Activated CD8-positive, alpha-beta T cell treated with anti-CD3 and anti-CD28 coated beads for 36 hours (primary cell): ENCODE measurements around the gene KDELR3. TPM values are rescaled to one million over a fixed set of nuclear protein-coding genes. Genes with fewer than 3 reads are reported as not detected.

Experiments
- ATAC-seq: fragments of 200-7000 bp; cut with Tn5 transposase; one replicate; pipeline ENCODE4 v1.10.0; 2021; ENCODE audit warnings: mild to moderate bottlenecking, moderate library complexity
- CTCF ChIA-PET: fragments of 350-600 bp; sonication (Branson Sonifier 250); formaldehyde crosslinking; loops from one replicate; lab custom pipeline; 2021; ENCODE audit warnings: antibody characterized with exemption; lab: Charles Lee
- POLR2A ChIA-PET: fragments of 350-600 bp; sonication (Branson Sonifier 250); formaldehyde crosslinking; loops from one replicate; lab custom pipeline; 2021; ENCODE audit warnings: antibody characterized with exemption; lab: Charles Lee
- DNase-seq: peaks from one replicate; pipeline ENCODE4 v3.0.0-alpha.2; 2020
- H3K27ac Mint-ChIP-seq: one replicate; pipeline ENCODE4 v1.8.0; 2021; ENCODE audit warnings: mild to moderate bottlenecking, mixed read lengths
- H3K27me3 Mint-ChIP-seq: one replicate; pipeline ENCODE4 v1.8.0; 2021; ENCODE audit warnings: mixed read lengths
- H3K36me3 Mint-ChIP-seq: one replicate; pipeline ENCODE4 v1.8.0; 2021; ENCODE audit warnings: low read depth, mixed read lengths
- H3K4me1 Mint-ChIP-seq: one replicate; pipeline ENCODE4 v1.8.0; 2021; ENCODE audit warnings: low read depth, mixed read lengths
- H3K4me3 Mint-ChIP-seq: one replicate; pipeline ENCODE4 v1.8.0; 2021; ENCODE audit warnings: mild to moderate bottlenecking, moderate library complexity, mixed read lengths
- H3K9me3 Mint-ChIP-seq: one replicate; pipeline ENCODE4 v1.8.0; 2021; ENCODE audit warnings: mixed read lengths
- intact Hi-C: fragments of 100-400 bp; cut with micrococcal nuclease; formaldehyde crosslinking; loops from one replicate; pipeline ENCODE4 v1.10.0; 2022
- total RNA-seq, 2 experiments: library from RNA; stranded (reverse); gene quantifications; one replicate each; pipeline ENCODE4 v1.2.3, GENCODE V29; 2021
- TF ChIP-seq, protein P1 (sequence below): fragments of 200-600 bp; IDR thresholded peaks from one replicate; pipeline ENCODE4 v1.8.0; 2022; ENCODE audit warnings: antibody characterized with exemption, mild to moderate bottlenecking

KDELR3 gene
- 1 to 10 TPM; 1.7 to 2.1 TPM for total RNA-seq

DNA sequence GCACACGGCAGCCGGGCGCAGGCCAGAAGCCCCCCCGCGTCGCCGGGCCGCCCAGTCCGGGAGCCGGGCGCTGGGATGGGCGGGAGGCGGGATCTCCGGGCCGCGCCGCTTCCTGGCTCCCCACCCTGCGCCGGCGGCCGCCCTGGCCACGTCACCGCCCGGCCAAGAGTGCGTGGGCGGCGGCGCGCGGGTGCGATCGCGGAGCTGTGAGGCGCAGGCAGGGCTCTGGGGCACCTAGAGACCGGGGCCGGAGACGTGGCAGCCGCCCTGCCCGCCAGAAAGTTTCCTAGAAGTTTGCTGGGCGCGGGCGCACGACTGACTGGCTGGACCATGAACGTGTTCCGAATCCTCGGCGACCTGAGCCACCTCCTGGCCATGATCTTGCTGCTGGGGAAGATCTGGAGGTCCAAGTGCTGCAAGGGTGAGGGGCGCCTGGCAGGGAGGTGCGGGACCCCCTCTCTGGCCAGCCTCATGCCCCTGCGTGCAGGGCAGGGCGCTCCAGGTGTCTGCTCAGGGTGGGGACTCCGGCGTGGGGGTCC, at the start of gene KDELR3:
KDELR3 (plus strand) TSS at position 193 of the 539 bp plus-strand sequence; CDS start at position 331, 138 bp downstream.
- Mint-ChIP-seq H3K9me3 (no peaks in the 10 kb centered on the region), H3K4me1 (peaks cover 4% of the 10 kb centered on the region), H3K27me3 (peaks cover 28% of the 10 kb centered on the region), H3K4me3 (peak within 1 kb of the TSS; percentile 69), H3K36me3 (no peaks in the 10 kb centered on the region), H3K27ac (peak within 1 kb of the TSS; percentile 30)
- ATAC-seq (peak; percentile 94), DNase-seq (peak; percentile 78)
- TF ChIP-seq, protein P1, sequence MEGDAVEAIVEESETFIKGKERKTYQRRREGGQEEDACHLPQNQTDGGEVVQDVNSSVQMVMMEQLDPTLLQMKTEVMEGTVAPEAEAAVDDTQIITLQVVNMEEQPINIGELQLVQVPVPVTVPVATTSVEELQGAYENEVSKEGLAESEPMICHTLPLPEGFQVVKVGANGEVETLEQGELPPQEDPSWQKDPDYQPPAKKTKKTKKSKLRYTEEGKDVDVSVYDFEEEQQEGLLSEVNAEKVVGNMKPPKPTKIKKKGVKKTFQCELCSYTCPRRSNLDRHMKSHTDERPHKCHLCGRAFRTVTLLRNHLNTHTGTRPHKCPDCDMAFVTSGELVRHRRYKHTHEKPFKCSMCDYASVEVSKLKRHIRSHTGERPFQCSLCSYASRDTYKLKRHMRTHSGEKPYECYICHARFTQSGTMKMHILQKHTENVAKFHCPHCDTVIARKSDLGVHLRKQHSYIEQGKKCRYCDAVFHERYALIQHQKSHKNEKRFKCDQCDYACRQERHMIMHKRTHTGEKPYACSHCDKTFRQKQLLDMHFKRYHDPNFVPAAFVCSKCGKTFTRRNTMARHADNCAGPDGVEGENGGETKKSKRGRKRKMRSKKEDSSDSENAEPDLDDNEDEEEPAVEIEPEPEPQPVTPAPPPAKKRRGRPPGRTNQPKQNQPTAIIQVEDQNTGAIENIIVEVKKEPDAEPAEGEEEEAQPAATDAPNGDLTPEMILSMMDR = peak; percentile 18
- intact Hi-C loops = no loop called here
- ChIA-PET POLR2A (interaction anchor here (1.1 to 2.0 kb wide), 4 partner anchors 10 to 99 kb away, joined by 3 to 10 read pairs (median 5); no protein-coding TSS in a partner anchor), CTCF (interaction anchor here (0.9 kb wide), 2 partner anchors 28 to 103 kb away, joined by 3 read pairs; no protein-coding TSS in a partner anchor)

DNA sequence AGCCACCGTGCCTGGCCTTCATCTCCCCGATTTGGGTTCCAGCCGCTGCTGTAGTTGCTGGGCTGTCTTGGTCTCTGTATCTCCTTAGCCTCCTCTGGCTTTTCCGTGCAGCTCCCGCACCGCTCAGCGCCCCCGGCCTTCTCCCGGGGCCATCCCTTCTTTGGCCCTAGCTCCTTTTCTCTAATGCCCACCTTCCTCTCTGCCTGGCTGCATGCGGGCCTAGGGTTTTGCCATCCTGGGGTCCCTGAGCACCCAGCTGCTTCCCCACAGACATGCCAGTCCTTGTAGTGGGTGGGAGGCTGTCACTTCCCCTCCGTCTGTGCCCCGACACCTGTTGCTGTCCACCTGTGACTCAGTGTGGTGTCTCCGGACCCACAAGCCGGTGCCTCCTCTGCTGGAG, 49.3 kb upstream of the KDELR3 start:
- Mint-ChIP-seq H3K27ac (no peak overlapping the region), H3K4me3 (no peak overlapping the region), H3K9me3 (no peaks in the 10 kb centered on the region), H3K36me3 (no peaks in the 10 kb centered on the region), H3K4me1 (no peaks in the 10 kb centered on the region), H3K27me3 (no peaks in the 10 kb centered on the region)
- DNase-seq = no peak
- POLR2A ChIA-PET = interaction anchor here (0.7 kb wide), 1 partner anchor 41 kb away, joined by 3 read pairs; no protein-coding TSS in a partner anchor
- ATAC-seq = no peak
- TF ChIP-seq, protein P1 = no peak
- CTCF ChIA-PET = no interaction called here
- intact Hi-C loops = no loop called here

DNA sequence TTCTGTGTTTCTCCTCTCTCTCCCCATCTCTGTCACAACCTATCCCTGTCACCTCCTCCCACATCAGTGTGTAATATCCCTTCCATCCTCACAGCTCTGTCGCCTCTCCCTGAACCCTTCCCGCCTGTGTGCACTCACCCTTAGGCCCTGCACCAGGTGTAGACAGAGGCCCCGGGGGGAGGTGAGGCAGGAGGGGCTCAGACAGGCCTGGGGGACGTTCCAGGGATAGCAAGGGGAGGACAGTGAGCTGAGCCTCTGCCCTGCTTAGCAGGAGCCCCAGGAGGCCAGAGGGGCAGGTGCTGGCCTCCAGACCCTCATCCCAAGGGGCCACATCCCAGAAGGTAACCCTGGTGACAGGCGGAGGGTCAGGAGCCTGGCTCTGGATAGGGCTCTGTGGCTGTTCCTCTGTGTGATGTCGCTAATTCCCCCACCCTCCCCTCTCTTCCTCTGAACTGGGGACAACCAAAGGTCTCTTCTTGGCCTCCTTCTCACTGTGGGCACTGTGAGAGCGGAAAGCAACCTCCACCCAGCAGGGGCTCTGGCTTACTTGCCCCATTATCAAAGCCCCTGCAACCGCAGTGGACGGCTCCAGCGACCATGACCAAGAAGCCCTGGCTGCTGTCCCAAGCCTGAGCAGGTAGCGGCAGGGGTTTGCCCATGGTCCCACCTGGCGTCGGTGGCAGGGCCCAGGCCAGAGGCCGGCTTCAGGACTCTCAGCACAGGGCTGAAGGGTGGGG, 48.6 kb upstream of the KDELR3 start:
- H3K4me3 Mint-ChIP-seq = no peak overlapping the region
- intact Hi-C loops = no loop called here
- ChIA-PET CTCF (no interaction called here), POLR2A (interaction anchor here (0.7 kb wide), 1 partner anchor 40 kb away, joined by 3 read pairs; no protein-coding TSS in a partner anchor)
- no peak overlapping the region for H3K27ac Mint-ChIP-seq
- no peak for DNase-seq
- ATAC-seq = no peak
- H3K9me3 Mint-ChIP-seq = no peaks in the 10 kb centered on the region
- H3K36me3 Mint-ChIP-seq = no peaks in the 10 kb centered on the region
- TF ChIP-seq, protein P1 = no peak
- H3K4me1 Mint-ChIP-seq = no peaks in the 10 kb centered on the region
- H3K27me3 Mint-ChIP-seq = no peaks in the 10 kb centered on the region

DNA sequence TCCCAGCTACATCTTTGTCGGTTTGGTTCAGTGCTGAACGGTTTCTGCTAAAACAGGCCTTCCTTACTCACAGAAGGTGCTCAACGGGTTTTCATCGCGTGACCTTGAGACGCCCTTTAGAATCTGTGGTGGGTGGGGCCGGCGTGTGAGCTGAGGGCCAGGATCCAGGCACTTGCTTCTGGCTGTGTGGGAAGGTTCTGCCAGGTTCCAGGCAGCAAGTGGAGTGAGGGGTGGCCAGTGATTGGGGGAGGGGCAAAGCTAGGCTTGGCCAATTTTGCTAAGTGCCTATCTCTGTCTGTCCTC, 48.1 kb upstream of the KDELR3 start:
- no peak for ATAC-seq
- ChIA-PET POLR2A (no interaction called here), CTCF (no interaction called here)
- Mint-ChIP-seq H3K9me3 (no peaks in the 10 kb centered on the region), H3K27ac (no peak overlapping the region), H3K4me1 (no peaks in the 10 kb centered on the region), H3K36me3 (no peaks in the 10 kb centered on the region), H3K4me3 (no peak overlapping the region), H3K27me3 (no peaks in the 10 kb centered on the region)
- intact Hi-C loops = no loop called here
- TF ChIP-seq, protein P1 = no peak
- no peak for DNase-seq

DNA sequence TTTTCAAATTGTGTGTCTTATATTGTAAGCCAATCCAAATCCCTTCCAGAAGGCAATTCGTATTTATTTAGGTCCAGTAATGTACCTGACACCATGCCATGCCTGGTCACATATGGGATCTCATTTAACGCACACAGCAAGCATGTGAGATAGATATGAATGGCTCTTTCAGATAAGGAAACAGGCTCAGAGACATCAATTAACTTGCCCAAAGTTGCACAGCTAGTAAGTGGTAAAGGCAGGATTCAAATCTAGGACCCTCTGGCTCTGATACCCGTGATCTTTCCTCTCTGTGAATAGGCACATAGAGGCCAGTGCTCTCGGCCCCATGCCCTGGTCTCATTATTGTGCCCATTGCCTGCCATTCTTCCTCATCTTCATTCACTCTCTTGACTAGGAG, 47.2 kb upstream of the KDELR3 start:
- no peaks in the 10 kb centered on the region for H3K4me1 Mint-ChIP-seq
- intact Hi-C loops = no loop called here
- no peaks in the 10 kb centered on the region for H3K9me3 Mint-ChIP-seq
- no peak overlapping the region for H3K27ac Mint-ChIP-seq
- H3K27me3 Mint-ChIP-seq = no peaks in the 10 kb centered on the region
- H3K4me3 Mint-ChIP-seq = no peak overlapping the region
- ATAC-seq (no peak), DNase-seq (no peak)
- no peaks in the 10 kb centered on the region for H3K36me3 Mint-ChIP-seq
- TF ChIP-seq, protein P1 = no peak
- ChIA-PET CTCF (interaction anchor here (1.2 kb wide), 1 partner anchor 8 kb away, joined by 5 read pairs; no protein-coding TSS in a partner anchor), POLR2A (no interaction called here)
